GM19238 (cell line): ENCODE measurements around the gene P2RY6.
"Not testable (repeated sequence)": the region's sequence is repeated elsewhere in the genome, so short reads cannot be mapped to it uniquely, and the experiment has no call there.

Source experiments
- DNase-seq: peaks from one replicate; pipeline ENCODE4 v3.0.0; 2011; ENCODE audit warnings: low spot score; ENCODE audit not compliant: insufficient read length

P2RY6 gene

GRCh38 chr11:73271936-73272679 is at the start of gene P2RY6:
Gene P2RY6 (plus strand): TSS chr11:73272338. CDS start chr11:73296519, 24,181 bp downstream.
- DNase-seq: no peak

- DNase-seq: no peak
These were observed 48.0 kb upstream of the P2RY6 start for GRCh38 chr11:73223998-73224730.

- no peak for DNase-seq
These were observed 47.0 kb upstream of the P2RY6 start for GRCh38 chr11:73225001-73225686.

- no peak for DNase-seq
These were observed 46.3 kb upstream of the P2RY6 start for GRCh38 chr11:73225851-73226250.

- DNase-seq: no peak
These were observed 45.7 kb upstream of the P2RY6 start for GRCh38 chr11:73226297-73227006.

GRCh38 chr11:73227571-73228211 is 44.4 kb upstream of the P2RY6 start:
- DNase-seq: no peak

- DNase-seq: no peak
These were observed 43.6 kb upstream of the P2RY6 start for GRCh38 chr11:73228268-73229134.

GRCh38 chr11:73229321-73229895 is 42.7 kb upstream of the P2RY6 start:
- no peak for DNase-seq

GRCh38 chr11:73229896-73230875 is 42.0 kb upstream of the P2RY6 start:
- DNase-seq: no peak

- DNase-seq: no peak
These were observed 41.2 kb upstream of the P2RY6 start for GRCh38 chr11:73230931-73231330.

GRCh38 chr11:73232487-73232886 is 39.7 kb upstream of the P2RY6 start:
- not testable (repeated sequence) for DNase-seq

- no peak for DNase-seq
These were observed 38.9 kb upstream of the P2RY6 start for GRCh38 chr11:73233211-73233610.

GRCh38 chr11:73233692-73234470 is 38.3 kb upstream of the P2RY6 start:
- DNase-seq: no peak

- DNase-seq: no peak
These were observed 37.5 kb upstream of the P2RY6 start for GRCh38 chr11:73234471-73235181.

- no peak for DNase-seq
These were observed 36.8 kb upstream of the P2RY6 start for GRCh38 chr11:73235236-73235786.

- DNase-seq: no peak
These were observed 35.9 kb upstream of the P2RY6 start for GRCh38 chr11:73236205-73236765.
